DMS 273 (cell line): ENCODE data around the gene VDAC1.
"Not testable (repeated sequence)": the region's sequence is repeated elsewhere in the genome, so short reads cannot be mapped to it uniquely, and the experiment has no call there.

ENCODE experiments used
- DNase-seq: peaks from one replicate; lab custom pipeline; 2025; ENCODE audit not compliant: unreplicated experiment; lab: John Stamatoyannopoulos, UW

Gene VDAC1

GRCh38 chr5:133996683-133997252 is 8.0 kb downstream of the VDAC1 start:
- peak; percentile 56 for DNase-seq

GRCh38 chr5:133995883-133996563 is 8.8 kb downstream of the VDAC1 start:
- DNase-seq: no peak

GRCh38 chr5:133995341-133995740 is 9.4 kb downstream of the VDAC1 start:
- no peak for DNase-seq

GRCh38 chr5:133994990-133995333 is 9.8 kb downstream of the VDAC1 start:
- no peak for DNase-seq

GRCh38 chr5:133994297-133994989 is 10.3 kb downstream of the VDAC1 start:
- DNase-seq: no peak

- DNase-seq: peak; percentile 42
Observed at GRCh38 chr5:133993185-133993936, 11.4 kb downstream of the VDAC1 start.

- peak; percentile 41 for DNase-seq
Observed at GRCh38 chr5:133992429-133993155, 12.2 kb downstream of the VDAC1 start.

- no peak for DNase-seq
Observed at GRCh38 chr5:133991171-133991910, 13.4 kb downstream of the VDAC1 start.

- peak; percentile 29 for DNase-seq
Observed at GRCh38 chr5:133990396-133990795, 14.4 kb downstream of the VDAC1 start.

GRCh38 chr5:133985540-133986180 is 19.1 kb downstream of the VDAC1 start:
- DNase-seq: no peak

- no peak for DNase-seq
Observed at GRCh38 chr5:133983674-133984073, 21.1 kb downstream of the VDAC1 start.

GRCh38 chr5:133981714-133982113 is 23.1 kb downstream of the VDAC1 start:
- DNase-seq: no peak

GRCh38 chr5:133980652-133981051 is 24.1 kb downstream of the VDAC1 start:
- DNase-seq: no peak

GRCh38 chr5:133978943-133979342 is 25.8 kb downstream of the VDAC1 start:
- no peak for DNase-seq

GRCh38 chr5:133977858-133978257 is 26.9 kb downstream of the VDAC1 start:
- no peak for DNase-seq

- DNase-seq: peak; percentile 50
Observed at GRCh38 chr5:133977161-133977787, 27.5 kb downstream of the VDAC1 start.

GRCh38 chr5:133975546-133975945 is 29.2 kb downstream of the VDAC1 start:
- not testable (repeated sequence) for DNase-seq

GRCh38 chr5:133974142-133974541 is 30.6 kb downstream of the VDAC1 start:
- DNase-seq: no peak

GRCh38 chr5:133970325-133970909 is 34.4 kb downstream of the VDAC1 start:
- DNase-seq: no peak
